DMS 273 (cell line): Measurements from ENCODE around the gene IARS1.

Experiments
- DNase-seq: peaks from one replicate; lab custom pipeline; 2025; ENCODE audit not compliant: unreplicated experiment; lab: John Stamatoyannopoulos, UW

Gene IARS1

DNA sequence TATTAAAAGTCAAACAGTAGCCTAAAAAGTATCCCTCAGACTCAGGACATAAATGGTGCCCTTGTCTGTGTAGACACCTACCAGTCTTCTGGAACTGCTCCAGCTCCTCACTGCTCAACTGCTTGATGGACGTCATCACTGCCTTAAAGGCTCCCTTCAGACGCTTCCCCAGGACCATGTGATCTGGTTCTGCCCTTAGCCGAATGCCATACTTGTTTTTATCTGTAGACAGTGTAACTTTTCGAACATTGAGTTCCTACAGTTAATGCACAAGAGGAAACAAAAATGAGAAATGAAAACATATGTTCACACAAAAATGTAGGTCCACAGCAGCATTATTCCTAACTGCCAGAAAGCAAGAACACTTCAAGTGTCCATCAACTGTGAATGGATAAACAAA is 46.2 kb downstream of the IARS1 start:
- DNase-seq, result no peak

- no peak for DNase-seq
Observed at GRCh38 chr9:92245005-92245797, 48.3 kb downstream of the IARS1 start.
